ENCODE results near the gene EML6.

EML6 gene

GRCh38 chr2:54954158-54954557 is 230.7 kb downstream of the EML6 start:
- no peak for DNase-seq

- DNase-seq = no peak
Measured at GRCh38 chr2:54954705-54955357, 231.4 kb downstream of the EML6 start.

- DNase-seq = no peak
Measured at GRCh38 chr2:54955358-54956110, 232.1 kb downstream of the EML6 start.

- no peak for DNase-seq
Measured at GRCh38 chr2:54956111-54956627, 232.7 kb downstream of the EML6 start.

GRCh38 chr2:54957321-54957999 is 234.0 kb downstream of the EML6 start:
- no peak for DNase-seq

GRCh38 chr2:54958717-54959371 is 235.4 kb downstream of the EML6 start:
- no peak for DNase-seq

GRCh38 chr2:54960164-54960563 is 236.7 kb downstream of the EML6 start:
- no peak for DNase-seq

GRCh38 chr2:54962511-54962910 is 239.0 kb downstream of the EML6 start:
- no peak for DNase-seq

GRCh38 chr2:54962935-54963440 is 239.5 kb downstream of the EML6 start:
- no peak for DNase-seq

GRCh38 chr2:54963476-54963875 is 240.0 kb downstream of the EML6 start:
- no peak for DNase-seq

- DNase-seq = no peak
Measured at GRCh38 chr2:54964271-54964670, 240.8 kb downstream of the EML6 start.

GRCh38 chr2:54964816-54965215 is 241.4 kb downstream of the EML6 start:
- no peak for DNase-seq

GRCh38 chr2:54965425-54965824 is 242.0 kb downstream of the EML6 start:
- no peak for DNase-seq

GRCh38 chr2:54966165-54966832 is 242.8 kb downstream of the EML6 start:
- DNase-seq = no peak

- DNase-seq = no peak
Measured at GRCh38 chr2:54966837-54967236, 243.4 kb downstream of the EML6 start.

GRCh38 chr2:54967269-54967668 is 243.8 kb downstream of the EML6 start:
- no peak for DNase-seq

GRCh38 chr2:54967759-54968365 is 244.4 kb downstream of the EML6 start:
- no peak for DNase-seq

- DNase-seq = no peak
Measured at GRCh38 chr2:54968561-54969218, 245.2 kb downstream of the EML6 start.

GRCh38 chr2:54969295-54969939 is 246.0 kb downstream of the EML6 start:
- no peak for DNase-seq

- DNase-seq = no peak
Measured at GRCh38 chr2:54969940-54970338, 246.5 kb downstream of the EML6 start.

GRCh38 chr2:54975175-54975574 is 251.7 kb downstream of the EML6 start:
- DNase-seq = no peak
